GM19372 (cell line): Measurements from ENCODE around the gene GPR160.
"Not testable (repeated sequence)": the region's sequence is repeated elsewhere in the genome, so short reads cannot be mapped to it uniquely, and the experiment has no call there.

Source experiments
- ATAC-seq: cut with Tn5 transposase; IDR thresholded peaks from one replicate; pipeline ENCODE4 v1.9.1; 2021; ENCODE audit warnings: mild to moderate bottlenecking, low read depth, moderate library complexity; ENCODE audit not compliant: unreplicated experiment

GPR160 gene

DNA sequence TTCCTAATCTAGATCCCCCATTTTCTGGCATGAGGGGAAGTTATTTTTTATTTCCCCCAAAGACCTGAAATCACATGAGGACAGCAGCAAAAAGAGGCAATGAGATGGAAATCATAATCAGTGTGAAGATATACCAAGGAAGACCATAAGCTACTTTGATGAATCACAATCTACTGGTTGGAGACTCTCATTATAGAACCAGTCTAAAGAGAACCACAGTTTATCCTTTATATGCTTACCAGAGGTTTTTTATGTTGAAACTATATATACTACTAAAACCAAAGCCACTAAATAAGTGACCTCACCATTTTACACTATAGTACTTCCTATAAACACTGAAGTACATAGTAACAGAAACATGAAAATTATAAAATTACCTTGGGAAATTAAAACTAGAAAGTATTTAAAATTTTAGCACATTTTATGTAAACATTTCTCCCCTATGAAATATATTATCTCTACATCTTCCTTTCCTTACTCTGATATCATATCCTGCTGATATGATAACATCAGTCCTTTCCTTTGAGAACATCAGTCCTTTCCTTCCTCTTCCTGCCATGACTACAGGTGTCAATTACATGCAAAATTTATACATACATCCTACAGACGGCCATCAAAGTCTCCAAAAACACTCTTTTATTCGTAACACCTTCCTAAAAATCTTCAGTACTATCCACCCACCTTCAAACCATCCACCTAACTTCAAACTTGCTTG lies 71.9 kb downstream of the GPR160 start:
- ATAC-seq, result no peak

DNA sequence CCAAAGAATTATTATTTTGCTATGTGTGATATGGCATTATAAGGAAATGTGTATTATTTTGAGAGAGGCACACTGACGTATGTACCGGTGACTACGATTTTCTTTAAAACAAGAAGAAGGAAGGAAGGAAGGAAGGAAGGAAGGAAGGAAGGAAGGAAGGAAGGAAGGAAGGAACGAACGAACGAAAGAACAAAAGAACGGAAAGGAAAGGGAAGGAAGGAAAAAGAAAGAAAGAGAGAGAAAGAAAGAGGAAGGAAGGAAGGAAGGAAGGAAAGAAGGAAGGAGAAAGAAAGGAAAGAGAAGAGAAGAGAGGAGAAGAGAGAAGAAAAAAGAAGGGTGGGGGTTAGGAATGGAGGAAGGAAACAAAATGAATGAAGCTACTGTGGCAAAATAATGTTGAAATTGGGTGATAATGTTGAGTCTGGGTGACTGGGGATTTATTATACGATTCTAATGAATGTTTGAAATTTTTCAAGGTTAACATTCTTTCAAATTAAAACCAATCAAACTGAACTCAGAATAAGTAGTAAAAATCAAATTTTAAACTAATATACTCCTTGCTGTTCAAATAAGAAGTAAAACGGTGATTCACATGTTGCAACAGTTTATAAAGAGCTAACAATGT lies 73.5 kb downstream of the GPR160 start:
- ATAC-seq, result no peak

DNA sequence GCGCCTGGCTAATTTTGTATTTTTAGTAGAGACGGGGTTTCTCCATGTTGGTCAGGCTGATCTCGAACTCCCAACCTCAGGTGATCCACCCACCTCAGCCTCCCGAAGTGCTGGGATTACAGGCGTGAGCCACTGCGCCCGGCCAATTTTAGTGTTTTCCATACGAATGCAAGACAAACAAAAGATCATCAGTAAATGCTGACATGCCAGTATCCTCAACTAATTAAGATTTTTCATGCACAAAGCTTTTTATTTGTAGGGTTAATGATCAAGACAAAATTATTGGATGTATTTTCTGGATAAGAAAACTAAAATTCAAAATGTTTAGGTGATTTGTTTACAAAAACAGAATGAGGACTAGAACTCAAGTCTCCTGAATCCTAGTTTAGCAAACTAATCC lies 76.4 kb downstream of the GPR160 start:
- not testable (repeated sequence) for ATAC-seq

DNA sequence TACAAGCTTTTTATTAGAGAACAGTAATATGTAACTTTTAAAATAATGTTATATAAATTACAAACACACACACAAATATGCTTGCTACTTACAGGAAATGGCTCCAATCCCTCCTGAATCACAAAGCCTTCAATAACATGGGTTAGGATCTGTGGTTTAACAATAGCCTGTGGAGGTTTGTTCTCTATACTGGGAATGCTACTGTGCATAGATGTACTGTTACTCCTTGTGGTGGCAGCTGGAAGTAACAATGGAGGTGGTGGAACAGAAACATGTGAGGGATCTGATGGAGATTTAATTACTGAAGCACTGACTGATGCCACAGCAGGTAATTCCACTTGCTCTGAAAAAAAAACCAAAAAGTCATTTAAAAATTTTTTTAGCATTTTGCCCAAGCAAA lies 79.3 kb downstream of the GPR160 start:
- ATAC-seq, result no peak

DNA sequence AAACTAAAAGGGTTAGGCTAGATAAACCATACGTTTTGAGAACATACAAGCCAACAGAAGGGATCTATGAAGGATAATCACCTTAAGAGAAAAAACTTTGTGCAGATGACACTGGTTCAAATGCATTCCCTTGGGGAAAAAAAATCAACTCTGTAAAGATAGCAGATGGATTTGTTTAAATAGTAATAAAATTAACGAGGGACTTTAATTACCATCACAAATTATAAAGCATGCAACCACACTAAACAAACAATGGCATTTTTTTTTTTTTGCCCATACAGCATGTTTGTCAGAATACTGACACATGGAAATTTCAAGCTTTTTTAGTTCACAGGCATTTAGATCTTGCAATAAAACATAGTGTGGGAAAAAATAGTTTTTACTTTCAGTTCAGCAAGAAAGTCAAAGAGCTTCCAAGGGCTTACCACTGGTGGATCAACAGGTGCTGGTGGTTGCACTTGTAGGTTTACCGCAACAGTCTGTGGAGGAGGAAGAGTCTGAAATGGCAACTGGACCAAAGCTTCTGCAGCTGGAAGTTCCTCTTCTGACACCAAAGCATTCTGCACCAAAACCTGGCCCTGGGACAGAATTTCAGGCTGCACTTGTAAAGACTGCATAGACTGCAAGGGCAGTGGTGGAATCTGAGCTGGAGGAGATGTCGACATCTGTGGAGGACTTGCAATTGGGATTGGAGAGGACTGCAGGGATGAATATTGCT lies 90.6 kb downstream of the GPR160 start:
- peak; percentile 92 for ATAC-seq

DNA sequence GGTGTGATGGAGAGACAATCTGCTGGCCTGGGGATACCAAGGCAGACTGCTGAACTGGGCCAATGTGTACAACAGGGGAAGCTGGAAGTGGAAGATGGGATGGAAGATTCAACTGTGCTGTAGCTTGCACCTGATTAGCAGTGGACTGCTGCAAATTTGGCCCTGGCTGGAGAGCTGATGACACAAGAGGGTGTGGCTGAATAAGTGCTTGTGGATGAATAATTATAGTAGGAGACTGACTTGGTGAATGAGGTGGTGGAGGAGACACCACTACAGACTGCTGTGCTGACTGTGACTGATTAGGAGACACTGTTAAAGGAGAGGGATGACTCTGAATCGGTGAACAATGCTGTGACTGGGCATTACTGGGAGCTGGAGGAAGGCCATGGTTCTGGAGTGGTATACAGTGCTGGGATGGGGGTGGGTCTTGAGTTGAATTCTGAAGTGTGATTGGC lies 91.2 kb downstream of the GPR160 start:
- peak; percentile 43 for ATAC-seq

DNA sequence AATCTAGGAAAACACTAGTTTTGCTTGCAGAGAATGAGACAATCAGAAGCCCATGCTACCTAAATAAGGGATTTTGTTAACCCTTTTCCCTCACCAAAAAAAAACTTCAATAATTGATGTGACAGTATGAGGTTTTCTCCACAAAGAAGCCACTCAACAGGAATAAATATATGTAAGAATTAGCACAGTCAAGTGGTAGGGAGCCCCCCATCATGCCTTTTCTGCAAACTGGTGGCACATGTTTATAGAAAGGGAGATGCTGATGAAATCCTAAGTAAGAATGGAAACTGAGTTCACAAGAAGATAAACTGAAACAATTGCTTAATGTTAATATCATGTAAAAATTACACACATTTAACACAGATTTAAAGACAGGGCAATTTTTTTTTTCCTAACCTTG lies 92.7 kb downstream of the GPR160 start:
- no peak for ATAC-seq

DNA sequence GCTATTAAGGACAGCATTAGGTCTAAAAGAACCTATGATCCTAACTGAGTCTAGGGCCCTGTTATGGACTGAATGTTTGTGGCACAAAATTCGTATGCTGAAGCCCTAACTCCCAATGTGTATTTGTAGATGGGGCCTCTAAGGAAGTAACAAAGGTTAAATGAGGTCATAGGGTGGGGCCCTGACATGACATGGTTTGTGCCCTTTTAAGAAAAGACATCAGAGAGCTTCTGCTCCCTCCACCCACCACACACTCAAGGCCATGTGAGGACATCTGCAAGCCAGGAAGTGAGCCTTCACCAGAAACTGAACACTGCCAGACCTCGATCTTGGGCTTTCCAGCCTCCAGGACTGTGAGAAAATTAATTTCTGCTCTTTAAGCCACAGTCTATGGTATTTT lies 94.5 kb downstream of the GPR160 start:
- ATAC-seq, result no peak
